HG03354 (cell line): ENCODE results near the gene SLC17A7.
"Not testable (repeated sequence)": the region's sequence is repeated elsewhere in the genome, so short reads cannot be mapped to it uniquely, and the experiment has no call there.

Experiments used
- ATAC-seq: cut with Tn5 transposase; IDR thresholded peaks from one replicate; pipeline ENCODE4 v1.9.1; 2021; ENCODE audit warnings: mild to moderate bottlenecking; ENCODE audit not compliant: unreplicated experiment, poor library complexity, severe bottlenecking

Gene SLC17A7

DNA sequence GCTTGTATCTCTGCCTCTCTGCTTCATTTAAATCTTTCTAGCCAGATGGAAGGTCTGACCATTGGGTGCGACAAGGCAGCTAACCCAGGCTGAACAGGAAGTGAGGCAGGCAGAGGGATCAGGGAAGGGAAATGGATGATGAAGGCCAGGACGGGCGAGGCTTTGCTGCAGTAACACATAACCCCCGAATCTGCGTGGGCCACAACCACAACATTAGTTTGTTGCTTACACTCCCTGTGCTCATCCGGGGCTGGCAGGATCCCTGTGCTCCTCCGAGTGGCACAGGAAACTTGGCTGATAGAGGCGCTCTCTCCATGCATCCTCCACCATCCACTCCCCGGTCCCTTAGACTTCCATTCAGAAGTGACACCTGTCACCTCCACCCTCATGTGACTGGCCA is 31.6 kb upstream of the SLC17A7 start:
- no peak for ATAC-seq

DNA sequence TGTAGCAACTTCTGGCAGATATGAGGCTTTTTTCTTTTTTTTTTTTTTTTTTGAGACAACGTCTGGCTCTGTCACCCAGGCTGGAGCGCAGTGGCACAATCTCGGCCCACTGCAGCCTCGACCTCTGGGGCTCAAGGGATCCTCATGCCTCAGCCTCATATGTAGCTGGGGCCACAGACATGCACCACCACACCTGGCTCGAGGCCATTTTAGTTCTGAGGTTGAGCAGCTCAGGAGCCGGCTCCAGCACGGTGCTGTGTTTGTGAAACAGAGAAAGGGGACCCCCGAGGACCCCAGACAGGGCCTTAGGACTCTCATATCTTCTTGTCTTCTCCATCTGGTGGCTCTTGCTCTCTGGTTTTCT is 29.3 kb upstream of the SLC17A7 start:
- ATAC-seq = no peak

DNA sequence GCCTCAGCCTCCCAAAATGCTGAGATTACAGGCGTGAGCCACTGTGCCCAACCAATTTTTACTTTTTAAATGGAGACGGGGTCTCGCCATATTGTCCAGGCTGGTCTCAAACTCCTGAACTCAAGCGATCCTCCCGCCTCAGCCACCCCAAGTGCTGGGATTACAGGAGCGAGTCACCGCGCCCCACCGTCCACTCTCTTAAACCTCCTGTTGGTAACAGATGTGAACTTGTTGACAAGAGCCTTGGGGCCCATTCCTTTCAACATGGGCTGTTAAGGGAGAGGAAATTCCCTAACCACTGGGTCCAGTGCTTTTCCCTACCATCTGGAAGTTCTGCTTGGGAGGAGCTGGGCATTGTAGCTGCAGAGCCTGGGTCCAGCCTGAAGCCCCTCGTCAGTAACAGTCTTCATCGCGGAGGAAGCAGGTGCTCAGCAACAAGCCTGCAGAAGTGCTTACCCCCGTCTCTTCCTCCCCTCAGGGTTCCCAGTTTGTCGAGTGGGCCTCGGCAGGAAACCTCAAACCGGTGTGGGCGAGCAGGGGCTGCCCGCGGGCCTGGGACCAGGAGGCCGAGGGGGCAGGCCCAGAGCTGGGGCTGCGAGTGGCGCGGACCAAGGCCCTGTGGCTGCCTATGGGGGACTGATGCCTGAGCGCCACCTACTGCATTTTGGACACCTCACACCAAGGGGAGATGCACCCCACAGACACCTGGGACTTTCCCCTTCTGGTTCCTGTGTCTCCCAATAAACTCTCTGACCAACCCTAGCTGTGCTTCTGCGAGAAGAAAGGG is 28.7 kb upstream of the SLC17A7 start:
- ATAC-seq = peak; percentile 41

DNA sequence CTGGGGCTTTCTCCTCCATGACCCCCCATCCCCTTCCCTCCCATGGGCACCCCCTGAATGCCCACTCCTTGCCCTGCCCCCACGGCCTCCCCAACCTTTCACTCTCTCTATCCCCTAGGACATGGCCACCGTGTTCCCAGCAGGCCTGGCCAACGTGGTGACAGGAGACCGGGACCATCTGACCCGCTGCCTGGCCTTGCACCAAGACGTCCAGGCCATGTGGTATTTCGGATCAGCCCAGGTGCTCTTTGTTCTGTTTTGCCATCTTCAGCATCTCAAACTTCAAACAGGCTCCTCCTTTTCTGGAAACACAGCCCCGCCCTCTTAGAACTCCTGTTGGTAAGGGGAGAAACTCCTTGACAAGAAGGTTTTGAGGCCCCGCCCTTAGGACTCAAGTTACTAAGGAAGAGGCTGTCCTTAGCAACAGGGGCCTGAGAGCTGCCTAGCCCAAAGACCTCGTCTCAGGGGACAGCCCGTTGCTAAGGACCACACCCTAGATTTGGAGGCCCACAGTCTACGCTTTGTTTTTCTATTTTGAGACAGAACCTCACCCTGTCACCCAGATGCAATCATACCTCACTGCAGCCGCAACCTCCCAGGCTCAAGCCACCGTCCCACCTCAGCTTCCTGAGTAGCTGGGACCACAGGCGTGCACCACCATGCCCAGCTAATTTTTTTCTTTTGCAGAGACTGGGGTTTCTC is 27.6 kb upstream of the SLC17A7 start:
- ATAC-seq = peak; percentile 64

DNA sequence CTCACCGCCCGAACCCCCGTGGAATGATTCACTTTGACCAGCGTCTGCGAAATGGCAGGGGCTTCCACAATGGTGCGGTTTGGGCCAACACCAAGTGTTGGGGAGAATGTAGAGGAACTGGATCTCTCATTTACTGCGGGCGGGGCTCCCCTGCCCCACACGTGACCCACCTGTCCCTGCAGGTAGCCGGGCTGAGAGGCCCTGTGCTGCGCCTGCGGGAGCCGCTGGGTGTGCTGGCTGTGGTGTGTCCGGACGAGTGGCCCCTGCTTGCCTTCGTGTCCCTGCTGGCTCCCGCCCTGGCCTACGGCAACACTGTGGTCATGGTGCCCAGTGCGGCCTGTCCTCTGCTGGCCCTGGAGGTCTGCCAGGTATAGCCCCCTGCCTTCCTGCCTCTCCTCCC is 26.9 kb upstream of the SLC17A7 start:
- no peak for ATAC-seq

DNA sequence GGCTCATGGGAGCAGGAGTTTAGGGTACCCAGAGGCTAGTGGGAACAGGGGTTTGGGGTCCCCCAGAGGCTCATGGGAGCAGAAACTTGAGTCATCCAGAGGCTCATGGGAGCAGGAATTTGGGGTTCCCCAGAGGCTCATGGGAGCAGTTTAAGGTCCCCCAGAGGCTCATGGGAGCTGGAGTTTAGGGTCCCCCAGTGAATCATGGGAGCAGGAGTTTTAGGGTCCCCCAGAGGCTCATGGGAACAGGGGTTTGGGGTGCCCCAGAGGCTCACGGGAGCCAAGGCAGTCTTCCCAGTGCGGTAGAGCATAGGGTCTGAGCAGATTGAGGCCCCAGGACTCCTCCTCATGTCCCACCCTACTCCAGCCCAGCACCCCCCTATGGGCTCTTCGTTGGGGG is 24.0 kb upstream of the SLC17A7 start:
- no peak for ATAC-seq

DNA sequence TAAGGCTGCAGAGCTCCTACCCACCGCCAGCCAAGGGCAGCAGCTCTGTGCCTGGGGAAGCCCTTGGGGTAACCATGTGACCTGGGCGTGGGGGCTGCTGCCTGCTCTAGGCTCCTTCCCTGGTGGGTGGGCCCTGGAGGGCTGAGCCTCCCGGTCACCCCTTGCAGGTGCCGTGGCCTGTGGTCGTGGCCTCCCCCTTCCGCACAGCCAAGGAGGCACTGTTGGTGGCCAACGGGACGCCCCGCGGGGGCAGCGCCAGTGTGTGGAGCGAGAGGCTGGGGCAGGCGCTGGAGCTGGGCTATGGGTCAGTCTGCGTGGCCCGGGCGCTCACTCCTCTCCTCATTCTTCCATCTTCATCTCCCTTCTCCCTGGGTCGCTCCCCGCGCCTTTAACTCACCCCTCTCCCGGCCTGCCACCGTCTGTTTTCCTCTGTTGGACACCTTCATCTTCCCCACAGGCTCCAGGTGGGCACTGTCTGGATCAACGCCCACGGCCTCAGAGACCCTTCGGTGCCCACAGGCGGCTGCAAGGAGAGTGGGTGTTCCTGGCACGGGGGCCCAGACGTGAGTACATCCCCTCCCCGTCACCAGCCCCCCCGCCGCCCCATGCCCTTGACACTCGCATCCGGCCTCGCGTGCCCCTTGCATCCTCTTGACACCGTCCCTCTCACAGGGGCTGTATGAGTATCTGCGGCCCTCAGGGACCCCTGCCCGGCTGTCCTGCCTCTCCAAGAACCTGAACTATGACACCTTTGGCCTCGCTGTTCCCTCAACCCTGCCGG is 22.8 kb upstream of the SLC17A7 start:
- no peak for ATAC-seq

DNA sequence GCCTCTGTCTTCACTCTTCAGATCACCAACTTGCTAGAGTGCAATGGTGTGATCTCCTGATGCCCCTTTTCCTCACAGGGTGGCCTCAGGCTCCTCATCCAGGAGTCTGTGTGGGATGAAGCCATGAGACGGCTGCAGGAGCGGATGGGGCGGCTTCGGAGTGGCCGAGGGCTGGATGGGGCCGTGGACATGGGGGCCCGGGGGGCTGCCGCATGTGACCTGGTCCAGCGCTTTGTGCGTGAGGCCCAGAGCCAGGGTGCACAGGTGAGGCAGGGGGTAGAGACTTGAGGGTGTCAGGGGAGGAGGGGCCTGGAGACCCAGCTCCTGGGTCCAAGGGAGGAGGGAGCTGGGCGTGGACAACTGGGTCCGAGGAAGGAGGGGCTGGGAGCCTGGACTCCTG is 21.2 kb upstream of the SLC17A7 start:
- ATAC-seq = no peak

DNA sequence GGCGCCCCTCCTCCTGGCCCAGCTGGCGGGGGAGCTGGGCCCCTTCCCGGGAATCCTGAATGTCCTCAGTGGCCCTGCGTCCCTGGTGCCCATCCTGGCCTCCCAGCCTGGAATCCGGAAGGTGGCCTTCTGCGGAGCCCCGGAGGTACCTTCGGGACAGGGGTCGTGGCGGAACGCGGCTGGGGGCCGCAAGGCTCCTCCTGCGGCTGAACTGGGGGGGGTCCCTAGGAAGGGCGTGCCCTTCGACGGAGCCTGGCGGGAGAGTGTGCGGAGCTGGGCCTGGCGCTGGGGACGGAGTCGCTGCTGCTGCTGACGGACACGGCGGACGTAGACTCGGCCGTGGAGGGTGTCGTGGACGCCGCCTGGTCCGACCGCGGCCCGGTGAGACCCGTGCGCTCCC is 20.3 kb upstream of the SLC17A7 start:
- ATAC-seq = no peak

DNA sequence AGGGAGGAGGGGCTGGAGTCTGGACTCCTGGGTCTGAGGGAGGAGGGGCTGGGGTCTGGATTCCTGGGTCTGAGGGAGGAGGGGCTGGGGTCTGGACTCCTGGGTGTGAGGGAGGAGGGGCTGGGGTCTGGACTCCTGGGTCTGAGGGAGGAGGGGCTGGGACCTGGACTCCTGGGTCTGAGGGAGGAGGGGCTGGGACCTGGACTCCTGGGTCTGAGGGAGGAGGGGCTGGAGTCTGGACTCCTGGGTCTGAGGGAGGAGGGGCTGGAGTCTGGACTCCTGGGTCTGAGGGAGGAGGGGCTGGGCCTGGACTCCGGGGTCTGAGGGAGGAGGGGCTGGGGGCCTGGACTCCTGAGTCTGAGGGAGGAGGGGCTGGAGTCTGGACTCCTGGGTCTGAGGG is 19.8 kb upstream of the SLC17A7 start:
- ATAC-seq = not testable (repeated sequence)

DNA sequence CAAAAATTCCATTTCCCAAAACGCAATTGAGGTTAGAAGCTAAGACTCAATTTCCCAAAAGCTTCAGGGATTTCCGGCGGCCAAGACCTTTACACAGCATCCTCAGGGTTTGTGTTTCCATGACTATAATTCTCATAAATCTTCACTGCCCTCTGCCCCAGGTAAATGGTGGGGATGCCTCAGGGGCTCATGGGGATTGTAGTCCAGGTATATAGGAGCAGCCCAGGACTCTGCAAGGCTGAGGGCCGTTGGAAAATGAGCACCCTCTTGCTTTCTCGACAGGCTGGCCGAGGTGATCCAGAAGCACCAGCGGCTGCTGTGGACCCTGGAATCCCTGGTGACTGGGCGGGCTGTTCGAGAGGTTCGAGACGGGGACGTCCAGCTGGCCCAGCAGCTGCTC is 18.1 kb upstream of the SLC17A7 start:
- ATAC-seq = no peak

DNA sequence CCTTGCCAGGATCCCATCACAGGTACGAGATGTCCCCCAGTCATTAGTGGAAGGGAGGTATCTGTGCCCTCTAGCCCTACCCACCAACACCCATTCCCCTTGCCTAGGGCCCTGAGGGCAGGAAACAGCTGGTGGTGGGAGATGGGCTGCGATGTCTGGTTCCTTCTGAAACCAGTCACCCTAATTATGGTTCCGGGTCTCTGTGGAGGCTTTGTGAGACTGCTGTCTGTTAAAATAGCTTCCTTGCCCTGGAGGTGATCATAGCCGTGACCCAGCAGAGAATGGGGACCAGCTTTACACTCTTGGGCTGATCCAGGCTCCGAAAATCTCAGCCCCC is 17.2 kb upstream of the SLC17A7 start:
- no peak for ATAC-seq

DNA sequence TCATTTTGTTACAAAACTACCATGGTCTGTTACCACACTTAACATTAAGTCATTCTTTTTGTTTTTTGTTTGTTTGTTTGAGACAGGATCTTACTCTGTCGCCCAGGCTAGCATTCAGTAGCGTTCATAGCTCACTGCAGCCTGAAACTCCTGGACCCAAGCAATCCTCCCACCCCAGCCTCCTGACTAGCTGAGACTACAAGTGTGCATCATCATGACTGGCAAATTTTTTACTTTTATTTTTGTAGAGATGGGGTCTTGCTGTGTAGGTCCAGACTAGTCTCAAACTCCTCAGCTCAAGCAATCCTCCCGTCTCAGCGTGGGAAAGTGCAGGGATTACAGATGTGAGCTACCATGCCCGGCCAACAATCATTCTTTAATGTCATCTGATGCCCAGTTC is 15.0 kb upstream of the SLC17A7 start:
- no peak for ATAC-seq

DNA sequence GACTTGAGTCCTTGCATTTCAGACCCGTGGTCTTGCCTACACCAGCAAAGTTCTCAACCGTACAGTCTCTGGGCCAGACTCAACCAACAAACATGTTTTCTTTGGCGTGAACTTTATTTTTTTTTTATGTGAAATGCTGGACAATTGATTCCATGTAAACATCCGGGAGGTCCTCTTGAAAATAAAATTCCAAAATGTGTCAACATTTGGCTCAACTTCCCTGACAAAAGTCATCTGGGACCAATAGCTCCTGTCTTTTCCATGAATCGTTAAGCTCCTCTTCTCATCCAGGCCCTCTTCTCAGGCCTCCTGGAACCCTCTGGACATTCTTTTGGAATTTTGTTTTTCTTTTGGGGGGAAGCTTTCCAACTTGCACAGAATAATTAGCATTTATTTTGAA is 14.4 kb upstream of the SLC17A7 start:
- ATAC-seq = no peak

DNA sequence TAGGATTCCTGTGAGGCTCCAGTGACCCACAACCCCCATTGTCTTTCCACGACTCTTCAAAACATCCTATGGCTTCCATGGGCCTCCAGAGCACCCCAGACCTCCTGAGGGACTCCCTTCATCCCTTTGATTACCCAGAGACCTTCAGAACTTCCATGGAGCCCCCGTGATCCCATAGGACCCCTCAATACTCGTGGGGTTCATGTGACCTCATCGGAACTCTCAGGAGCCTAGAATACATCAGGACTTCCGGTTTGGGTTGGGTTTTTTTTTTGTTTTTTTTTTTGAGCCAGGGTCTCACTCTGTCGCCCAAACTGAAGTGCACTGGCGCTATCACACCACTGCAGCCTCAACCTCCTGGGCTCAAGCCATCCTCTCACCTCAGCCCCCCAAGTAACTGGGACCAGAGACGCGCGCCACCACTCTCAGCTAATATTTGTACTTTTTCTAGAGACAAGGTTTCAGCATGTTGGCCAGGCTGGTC is 12.5 kb upstream of the SLC17A7 start:
- no peak for ATAC-seq

DNA sequence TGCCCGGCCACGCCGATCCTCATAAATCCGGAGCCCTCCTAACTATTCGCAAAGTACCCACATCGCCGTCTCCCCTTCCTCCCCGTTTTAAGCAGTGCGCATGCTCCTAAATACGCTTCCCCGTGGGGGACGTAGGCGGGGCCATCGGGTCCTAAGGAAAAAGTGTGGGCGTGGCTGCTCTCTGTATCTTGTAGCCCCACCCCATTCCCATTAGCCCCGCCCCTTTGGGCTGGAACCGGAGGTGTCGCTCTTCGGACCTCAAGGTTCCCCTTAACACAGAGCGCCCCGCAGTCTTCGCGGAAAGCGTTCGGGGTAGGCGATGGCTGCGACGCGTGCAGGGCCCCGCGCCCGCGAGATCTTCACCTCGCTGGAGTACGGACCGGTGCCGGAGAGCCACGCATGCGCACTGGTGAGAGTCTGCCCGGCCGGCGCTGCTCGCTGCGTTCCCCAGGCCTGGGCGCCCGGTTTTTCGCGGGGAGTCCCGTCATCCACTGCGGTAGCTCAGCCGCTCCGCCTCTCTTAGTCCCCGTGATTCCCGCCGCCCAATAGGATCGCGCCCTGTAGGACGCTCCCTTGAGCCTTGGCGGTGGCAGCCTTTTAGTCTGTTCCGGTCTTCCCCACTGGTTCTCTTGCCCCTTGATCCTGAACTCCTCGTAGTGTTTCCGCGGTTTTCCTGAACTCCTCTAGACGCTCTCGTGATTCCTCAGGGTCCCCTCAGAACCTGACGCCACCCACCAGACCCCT is 11.9 kb upstream of the SLC17A7 start, which contains the start of gene ALDH16A1:
Gene ALDH16A1, plus strand, starts transcription at position 213 of the 744 bp plus-strand sequence. Its CDS starts 107 bp downstream, at position 320.
- peak; percentile 78 for ATAC-seq

DNA sequence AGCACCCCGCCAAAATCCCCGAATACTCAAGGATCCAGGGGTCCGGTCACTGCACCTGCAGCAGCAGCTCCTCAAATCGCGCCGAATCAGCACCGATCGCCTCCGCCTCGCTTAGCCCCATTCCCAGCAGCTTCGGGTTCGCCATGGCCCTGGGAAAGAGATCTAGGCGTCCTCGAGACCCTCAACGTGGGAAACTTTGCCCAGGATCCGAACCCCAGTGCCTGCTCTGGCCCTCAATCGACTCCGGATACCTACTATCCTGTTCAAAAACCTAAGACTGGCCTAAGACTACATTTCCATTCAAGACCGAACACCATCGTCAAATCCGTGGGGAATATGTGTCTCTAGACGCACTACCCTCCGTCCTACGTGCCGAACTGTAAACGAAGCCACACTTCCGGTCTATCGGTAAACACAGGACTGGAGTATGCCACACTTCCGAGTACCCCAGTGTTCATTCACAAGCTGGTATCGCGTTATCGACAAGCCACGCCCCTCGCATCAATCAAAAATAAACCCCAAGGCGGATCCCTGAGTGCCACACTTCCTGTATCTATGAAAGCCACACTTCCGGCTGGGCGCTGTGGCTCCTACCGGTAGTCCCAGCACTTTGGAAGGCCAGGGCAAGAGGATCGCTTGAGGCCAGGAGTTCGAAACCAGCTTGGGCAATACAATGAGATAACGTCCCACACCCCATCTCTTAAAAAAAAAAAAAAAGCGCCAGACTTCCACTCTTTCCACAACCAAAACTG is 10.3 kb upstream of the SLC17A7 start, which contains the start of gene PIH1D1:
Gene PIH1D1, minus strand, starts transcription at position 385 of the 752 bp plus-strand sequence. Its CDS starts 240 bp downstream, at position 145.
- ATAC-seq = peak; percentile 66

DNA sequence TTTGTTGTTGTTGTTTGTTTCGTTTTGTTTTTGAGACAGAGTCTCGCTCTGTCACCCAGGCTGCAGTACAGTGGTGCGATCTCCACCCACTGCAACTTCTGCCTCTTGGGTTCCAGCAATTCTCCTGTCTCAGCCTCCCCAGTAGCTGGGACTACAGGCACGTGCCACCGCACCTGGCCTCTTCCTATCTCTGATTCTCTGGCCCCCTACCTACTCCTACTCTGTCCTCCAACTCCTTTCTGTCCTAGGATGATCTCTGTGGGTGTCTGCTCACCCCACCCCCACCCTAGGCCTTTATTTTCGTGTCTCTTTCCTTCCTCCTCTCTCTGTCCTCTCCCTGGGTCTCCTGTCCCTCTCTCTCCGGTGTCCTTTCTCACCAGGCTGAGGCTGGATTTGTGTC is 9.1 kb upstream of the SLC17A7 start:
- ATAC-seq = no peak

DNA sequence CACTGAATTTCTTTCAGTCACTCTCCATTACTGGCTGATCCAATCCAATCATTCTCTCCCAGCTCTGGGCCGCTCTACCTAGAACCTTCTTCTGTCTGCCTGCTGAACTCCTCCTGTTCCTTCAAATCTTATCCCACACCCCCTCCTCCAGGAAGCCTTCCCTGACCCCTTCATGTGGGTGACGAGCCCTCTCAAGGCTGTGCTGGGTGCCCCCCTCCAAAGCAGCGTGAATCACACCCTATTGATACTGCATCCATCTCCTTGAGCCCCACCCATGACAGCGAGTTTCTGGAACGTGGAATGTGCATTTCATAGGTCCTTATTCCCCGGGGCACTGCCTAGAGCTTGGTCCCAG is 7.1 kb upstream of the SLC17A7 start:
- ATAC-seq = no peak
